Suprapubic skin (tissue), 4 donors: Measurements from ENCODE around the gene SOSTDC1. TPM values are rescaled to one million over a fixed set of nuclear protein-coding genes. Genes with fewer than 3 reads are reported as not detected.
"Not testable (repeated sequence)": the region's sequence is repeated elsewhere in the genome, so short reads cannot be mapped to it uniquely, and the experiment has no call there.

Experiments
- DNase-seq, 2 donors: peaks; one replicate each; pipeline ENCODE4 v3.0.0-alpha.2; 2019; ENCODE audit warnings: low spot score in 2 of 2
- H3K27ac ChIP-seq: fragments of 200-600 bp; sonication (generic); one replicate; pipeline ENCODE4 v1.5.1; 2019
- H3K27me3 ChIP-seq: fragments of 200-600 bp; sonication (generic); one replicate; pipeline ENCODE4 v1.5.1; 2019
- H3K36me3 ChIP-seq: fragments of 200-600 bp; sonication (generic); one replicate; pipeline ENCODE4 v1.5.1; 2019
- H3K4me1 ChIP-seq: fragments of 200-600 bp; sonication (generic); one replicate; pipeline ENCODE4 v1.5.1; 2019
- H3K4me3 ChIP-seq: fragments of 200-600 bp; sonication (generic); one replicate; pipeline ENCODE4 v1.5.1; 2019; ENCODE audit warnings: mild to moderate bottlenecking
- H3K9me3 ChIP-seq: fragments of 200-600 bp; sonication (generic); one replicate; pipeline ENCODE4 v1.5.1; 2019
- EP300 ChIP-seq: sonication (generic); formaldehyde crosslinking; IDR thresholded peaks from one replicate; pipeline ENCODE4 v1.6.1; 2017; ENCODE audit warnings: antibody characterized with exemption
- POLR2A ChIP-seq, 2 donors: fragments of 450-650 bp; IDR thresholded peaks; one replicate each; pipeline ENCODE4 v1.6.1; 2017; ENCODE audit warnings: antibody characterized with exemption in 2 of 2, mild to moderate bottlenecking in 2 of 2, moderate library complexity in 2 of 2
- POLR2AphosphoS5 ChIP-seq, 3 donors: sonication (generic); formaldehyde crosslinking; IDR thresholded peaks; one replicate each; pipeline ENCODE4 v1.6.1; 2017; ENCODE audit warnings: antibody characterized with exemption in 3 of 3
- WGBS: methylation state at CpG from one replicate; pipeline ENCODE4 v1.1.5; 2018; 5-methylcytosine and 5-hydroxymethylcytosine counted together
- total RNA-seq, 4 donors: library from RNA; depleted of rRNA; stranded (reverse); fragments of >200 nt; gene quantifications; one replicate each; pipeline ENCODE4 v1.1.0, GENCODE V29; 2016
- TF ChIP-seq, protein P1 (sequence below), 2 donors: fragments of 200-600 bp in 1 of 2; fragments of 450-650 bp in 1 of 2; sonication (generic) in 1 of 2; IDR thresholded peaks; one replicate each; pipeline ENCODE4 v1.5.1; 2016 to 2019; ENCODE audit warnings: antibody characterized with exemption in 2 of 2, mild to moderate bottlenecking in 1 of 2, moderate library complexity in 1 of 2

The SOSTDC1 gene
- total RNA-seq, 4 donors from 2014 or later: 14.7 to 40.5 (median 23.4) TPM

DNA sequence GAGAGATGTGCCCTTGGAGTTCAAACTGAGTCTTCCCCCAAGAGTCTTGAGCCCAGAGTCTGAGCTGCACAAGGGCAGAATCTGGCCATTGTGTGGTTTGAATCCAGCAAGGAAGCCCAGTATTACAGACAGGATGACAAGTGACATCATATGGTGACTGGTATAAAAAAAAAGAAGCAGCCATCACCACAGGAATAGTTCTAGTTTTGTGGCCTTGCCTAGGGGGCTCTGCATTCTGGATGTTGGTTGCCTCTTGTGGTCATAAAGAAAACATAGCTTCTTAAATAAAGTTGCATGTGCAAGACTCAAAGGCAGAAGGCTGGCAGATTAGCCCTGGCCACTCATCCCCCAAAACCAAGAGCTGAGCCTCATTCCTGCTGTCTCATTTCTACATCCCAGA lies 44.3 kb upstream of the SOSTDC1 start:
- no peak for DNase-seq
- Histone ChIP-seq H3K27me3 (no peaks in the 10 kb centered on the region), H3K36me3 (no peaks in the 10 kb centered on the region), H3K4me3 (no peak overlapping the region), H3K4me1 (no peaks in the 10 kb centered on the region), H3K9me3 (no peaks in the 10 kb centered on the region), H3K27ac (no peak overlapping the region)
- TF ChIP-seq POLR2A (IDR thresholded peaks at IDR 0.05) (no peak), EP300 (no peak), POLR2AphosphoS5 (IDR thresholded peaks at IDR 0.05) (no peak)
- TF ChIP-seq, protein P1, sequence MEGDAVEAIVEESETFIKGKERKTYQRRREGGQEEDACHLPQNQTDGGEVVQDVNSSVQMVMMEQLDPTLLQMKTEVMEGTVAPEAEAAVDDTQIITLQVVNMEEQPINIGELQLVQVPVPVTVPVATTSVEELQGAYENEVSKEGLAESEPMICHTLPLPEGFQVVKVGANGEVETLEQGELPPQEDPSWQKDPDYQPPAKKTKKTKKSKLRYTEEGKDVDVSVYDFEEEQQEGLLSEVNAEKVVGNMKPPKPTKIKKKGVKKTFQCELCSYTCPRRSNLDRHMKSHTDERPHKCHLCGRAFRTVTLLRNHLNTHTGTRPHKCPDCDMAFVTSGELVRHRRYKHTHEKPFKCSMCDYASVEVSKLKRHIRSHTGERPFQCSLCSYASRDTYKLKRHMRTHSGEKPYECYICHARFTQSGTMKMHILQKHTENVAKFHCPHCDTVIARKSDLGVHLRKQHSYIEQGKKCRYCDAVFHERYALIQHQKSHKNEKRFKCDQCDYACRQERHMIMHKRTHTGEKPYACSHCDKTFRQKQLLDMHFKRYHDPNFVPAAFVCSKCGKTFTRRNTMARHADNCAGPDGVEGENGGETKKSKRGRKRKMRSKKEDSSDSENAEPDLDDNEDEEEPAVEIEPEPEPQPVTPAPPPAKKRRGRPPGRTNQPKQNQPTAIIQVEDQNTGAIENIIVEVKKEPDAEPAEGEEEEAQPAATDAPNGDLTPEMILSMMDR (IDR thresholded peaks at IDR 0.05): no peak

- H3K27me3 ChIP-seq, H3K36me3 ChIP-seq, DNase-seq, H3K9me3 ChIP-seq, H3K4me3 ChIP-seq, H3K27ac ChIP-seq, H3K4me1 ChIP-seq: not testable (repeated sequence)
- WGBS: 90% methylated on average over 5 of the region's 5 CpGs
Measured at GRCh38 chr7:16506422-16506821, 40.9 kb upstream of the SOSTDC1 start.

GRCh38 chr7:16504019-16504418 lies 38.5 kb upstream of the SOSTDC1 start:
- Histone ChIP-seq H3K27ac (no peak overlapping the region), H3K9me3 (no peaks in the 10 kb centered on the region), H3K4me3 (no peak overlapping the region), H3K36me3 (no peaks in the 10 kb centered on the region), H3K27me3 (no peaks in the 10 kb centered on the region), H3K4me1 (no peaks in the 10 kb centered on the region)
- TF ChIP-seq, protein P1 (IDR thresholded peaks at IDR 0.05): no peak
- TF ChIP-seq POLR2A (IDR thresholded peaks at IDR 0.05) (no peak), POLR2AphosphoS5 (IDR thresholded peaks at IDR 0.05) (no peak), EP300 (no peak)
- DNase-seq: no peak
- 94% methylated on average over 6 of the region's 6 CpGs for WGBS

GRCh38 chr7:16502303-16502702 lies 36.8 kb upstream of the SOSTDC1 start:
- Histone ChIP-seq H3K4me1 (no peaks in the 10 kb centered on the region), H3K27me3 (no peaks in the 10 kb centered on the region), H3K27ac (no peak overlapping the region), H3K36me3 (no peaks in the 10 kb centered on the region), H3K4me3 (no peak overlapping the region), H3K9me3 (no peaks in the 10 kb centered on the region)
- no peak for TF ChIP-seq EP300
- TF ChIP-seq, protein P1 (IDR thresholded peaks at IDR 0.05): no peak
- TF ChIP-seq POLR2AphosphoS5 (IDR thresholded peaks at IDR 0.05): no peak
- no peak for TF ChIP-seq POLR2A (IDR thresholded peaks at IDR 0.05)
- no peak for DNase-seq
- 93% methylated on average over 19 of the region's 19 CpGs for WGBS

GRCh38 chr7:16498122-16498521 lies 32.6 kb upstream of the SOSTDC1 start:
- no peak for DNase-seq
- 69% methylated on average over 2 of the region's 2 CpGs for WGBS
- no peaks in the 10 kb centered on the region for H3K27me3 ChIP-seq

More at GRCh38 chr7:16498122-16498521, 32.6 kb upstream of the SOSTDC1 start:
- H3K4me3 ChIP-seq: no peak overlapping the region
- no peaks in the 10 kb centered on the region for H3K9me3 ChIP-seq
- no peaks in the 10 kb centered on the region for H3K36me3 ChIP-seq
- TF ChIP-seq POLR2A (IDR thresholded peaks at IDR 0.05): no peak
- TF ChIP-seq, protein P1 (IDR thresholded peaks at IDR 0.05): no peak
- no peak for TF ChIP-seq POLR2AphosphoS5 (IDR thresholded peaks at IDR 0.05)
- no peaks in the 10 kb centered on the region for H3K4me1 ChIP-seq
- H3K27ac ChIP-seq: no peak overlapping the region
